Mammary epithelial cell (primary cell): ENCODE measurements around the gene SPATA21.

Experiments
- CTCF ChIP-seq, 2 donors: IDR thresholded peaks in 1 of 2; conservative IDR thresholded peaks in 1 of 2; 2 replicates each; pipeline ENCODE4 v1.5.1; 2011 to 2012; ENCODE audit warnings: inconsistent platforms in 2 of 2, low read length in 2 of 2, mild to moderate bottlenecking in 2 of 2, control low read depth in 1 of 2, low read depth in 1 of 2; ENCODE audit not compliant: insufficient read depth in 1 of 2; ENCODE audit errors: extremely low read depth in 1 of 2
- EZH2 ChIP-seq: IDR thresholded peaks from 2 replicates; pipeline ENCODE4 v1.6.1; 2012; ENCODE audit warnings: low read length, inconsistent platforms, borderline replicate concordance

DNA sequence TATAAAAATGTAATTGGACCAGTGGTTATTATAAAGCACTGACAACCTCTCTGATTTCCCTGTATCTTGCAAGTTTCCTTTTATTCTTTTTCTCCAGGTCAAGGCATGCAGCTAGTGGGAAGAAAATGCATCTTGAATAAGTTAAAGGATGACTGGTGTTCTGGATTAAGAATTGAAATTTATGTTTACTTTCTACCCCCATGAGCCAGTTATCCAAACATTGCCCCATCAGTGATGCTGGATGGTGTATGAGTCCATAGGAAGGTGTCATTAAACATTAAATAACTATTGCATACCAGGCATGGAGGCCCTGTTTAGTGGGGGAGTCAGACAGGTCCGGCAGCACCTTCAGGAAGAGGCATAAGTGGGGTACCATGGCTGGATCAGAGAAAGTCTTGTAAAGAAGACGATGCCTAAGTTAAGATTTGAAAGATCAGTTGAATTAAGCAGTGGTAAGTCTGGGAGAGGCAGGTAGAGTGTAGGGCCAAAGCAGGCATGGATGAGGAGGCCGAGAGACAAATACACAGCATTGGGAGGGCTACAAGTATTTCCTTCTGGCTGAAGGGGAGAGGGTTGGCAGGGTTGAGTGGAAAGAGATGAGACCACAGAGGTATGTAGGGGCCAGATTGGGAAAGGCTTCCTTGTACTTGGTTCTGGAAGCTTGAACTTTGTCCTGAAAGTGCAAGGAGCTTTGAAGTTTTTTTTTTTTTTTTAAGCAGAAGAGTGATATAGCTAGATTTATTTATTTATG is 64.5 kb downstream of the SPATA21 start:
- TF ChIP-seq CTCF (conservative IDR thresholded peaks at IDR 0.05 in 1 of 2, IDR thresholded peaks at IDR 0.05 in 1 of 2; ENCODE audit: extremely low read depth in 1 of 2, insufficient read depth in 1 of 2, low read depth in 1 of 2, low read length in 2 of 2) (no peak), EZH2 (no peak)
